ENCODE results near the gene LY6G5B.

DNA sequence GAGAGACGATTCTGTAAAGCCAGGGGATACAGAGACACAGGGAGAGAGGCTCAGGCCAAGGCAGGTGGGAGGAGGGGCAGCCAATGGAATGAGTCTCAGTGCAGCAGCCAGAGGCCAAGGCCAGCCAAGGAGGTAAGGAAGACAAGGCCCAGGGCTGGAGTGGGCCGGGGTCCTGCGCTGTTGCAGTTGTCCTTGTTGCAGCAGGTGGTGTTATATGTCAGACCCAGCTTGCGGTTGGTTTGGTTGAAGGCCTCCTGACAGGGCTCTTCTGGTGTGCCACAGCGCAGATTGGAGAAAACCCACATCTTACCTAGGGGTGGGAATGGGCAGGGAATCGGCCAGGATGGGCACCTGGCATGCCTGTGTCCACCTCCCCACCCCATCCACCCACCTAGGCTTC is 49.2 kb downstream of the LY6G5B start:
- TF ChIP-seq CTCF (IDR thresholded peaks at IDR 0.05) (no peak), POLR2A (IDR thresholded peaks at IDR 0.05) (no peak)
